H9 (cell line): ENCODE measurements around the gene TRIM37. TPM values are rescaled to one million over a fixed set of nuclear protein-coding genes. Genes with fewer than 3 reads are reported as not detected.
A peak's percentile ranks its signal among the peaks of the same experiment; 100 is the strongest.

Experiments used
- DNase-seq: peaks from one replicate; pipeline ENCODE4 v3.0.0-alpha.2; 2017
- H2AFZ ChIP-seq: one replicate; pipeline ENCODE4 v1.6.1; 2013; ENCODE audit warnings: mild to moderate bottlenecking, low read length, control low read depth, moderate library complexity
- H2AK5ac ChIP-seq: 2 replicates; pipeline ENCODE4 v1.6.1; 2013; ENCODE audit warnings: low read length, control low read depth, mixed read lengths; ENCODE audit not compliant: insufficient read length
- H2BK120ac ChIP-seq: one replicate; pipeline ENCODE4 v1.6.1; 2013; ENCODE audit warnings: low read depth, mild to moderate bottlenecking, low read length, control low read depth, inconsistent platforms; ENCODE audit not compliant: poor library complexity, severe bottlenecking
- H2BK12ac ChIP-seq: 2 replicates; pipeline ENCODE4 v1.6.1; 2013; ENCODE audit warnings: low read length, control low read depth, mixed read lengths, low read depth; ENCODE audit not compliant: insufficient read length
- H2BK15ac ChIP-seq: 2 replicates; pipeline ENCODE4 v1.6.1; 2013; ENCODE audit warnings: low read depth, low read length, control low read depth
- H2BK20ac ChIP-seq: one replicate; pipeline ENCODE4 v1.6.1; 2013; ENCODE audit warnings: low read depth, mild to moderate bottlenecking, low read length, control low read depth, inconsistent platforms; ENCODE audit not compliant: poor library complexity, severe bottlenecking
- H2BK5ac ChIP-seq: 2 replicates; pipeline ENCODE4 v1.6.1; 2013; ENCODE audit warnings: low read length, control low read depth, mixed read lengths; ENCODE audit not compliant: insufficient read length
- H3K14ac ChIP-seq: 2 replicates; pipeline ENCODE4 v1.6.1; 2013; ENCODE audit warnings: low read length, control low read depth; ENCODE audit not compliant: insufficient read depth
- H3K18ac ChIP-seq: 2 replicates; pipeline ENCODE4 v1.6.1; 2013; ENCODE audit warnings: low read depth, mild to moderate bottlenecking, mixed read lengths, low read length, control low read depth; ENCODE audit not compliant: insufficient read length
- H3K23ac ChIP-seq: 2 replicates; pipeline ENCODE4 v1.6.1; 2013; ENCODE audit warnings: low read length, control low read depth, mixed read lengths, low read depth; ENCODE audit not compliant: insufficient read length
- H3K23me2 ChIP-seq: 2 replicates; pipeline ENCODE4 v1.6.1; 2013; ENCODE audit warnings: low read depth, mild to moderate bottlenecking, mixed read lengths, low read length, control low read depth; ENCODE audit not compliant: insufficient read length, poor library complexity, severe bottlenecking
- H3K27ac ChIP-seq: 2 replicates; pipeline ENCODE4 v1.5.1; 2013; ENCODE audit warnings: low read length, control low read depth, mixed read lengths, low read depth; ENCODE audit not compliant: insufficient read length
- H3K27me3 ChIP-seq: 2 replicates; pipeline ENCODE4 v1.6.1; 2013; ENCODE audit warnings: low read length, control low read depth, inconsistent platforms; ENCODE audit not compliant: insufficient read depth
- H3K4ac ChIP-seq: 2 replicates; pipeline ENCODE4 v1.6.1; 2013; ENCODE audit warnings: low read depth, mild to moderate bottlenecking, control low read depth, inconsistent platforms, low read length, moderate library complexity
- H3K4me1 ChIP-seq: 2 replicates; pipeline ENCODE4 v1.6.1; 2013; ENCODE audit warnings: low read length, control low read depth, inconsistent platforms; ENCODE audit not compliant: insufficient read depth
- H3K4me2 ChIP-seq: 2 replicates; pipeline ENCODE4 v1.6.1; 2013; ENCODE audit warnings: low read length, control low read depth, mixed read lengths; ENCODE audit not compliant: insufficient read length, insufficient read depth
- H3K56ac ChIP-seq: 2 replicates; pipeline ENCODE4 v1.6.1; 2013; ENCODE audit warnings: low read depth, mild to moderate bottlenecking, mixed read lengths, low read length, control low read depth; ENCODE audit not compliant: insufficient read length
- H3K79me1 ChIP-seq: 2 replicates; pipeline ENCODE4 v1.6.1; 2013; ENCODE audit warnings: low read depth, mild to moderate bottlenecking, moderate library complexity, low read length, control low read depth, inconsistent platforms; ENCODE audit not compliant: insufficient read depth, poor library complexity, severe bottlenecking
- H3K79me2 ChIP-seq: 2 replicates; pipeline ENCODE4 v1.6.1; 2013; ENCODE audit warnings: low read length, control low read depth, inconsistent platforms; ENCODE audit not compliant: insufficient read depth
- H3K9ac ChIP-seq: 2 replicates; pipeline ENCODE4 v1.6.1; 2013; ENCODE audit warnings: low read length, control low read depth, mixed read lengths; ENCODE audit not compliant: insufficient read length; ENCODE audit errors: extremely low read depth
- H3K9me3 ChIP-seq: one replicate; pipeline ENCODE4 v1.6.1; 2013; ENCODE audit warnings: low read depth, low read length, inconsistent platforms; ENCODE audit not compliant: control insufficient read depth
- H3T11ph ChIP-seq: one replicate; pipeline ENCODE4 v1.6.1; 2013; ENCODE audit warnings: mild to moderate bottlenecking, low read length, control low read depth, inconsistent platforms
- H4K20me1 ChIP-seq: one replicate; pipeline ENCODE4 v1.6.1; 2013; ENCODE audit not compliant: control insufficient read depth, insufficient read length, insufficient read depth
- H4K5ac ChIP-seq: 2 replicates; pipeline ENCODE4 v1.6.1; 2013; ENCODE audit warnings: low read depth, mild to moderate bottlenecking, mixed read lengths, low read length, control low read depth; ENCODE audit not compliant: insufficient read length
- H4K8ac ChIP-seq: replicated peaks from 2 replicates; pipeline ENCODE4 v1.6.1; 2013; ENCODE audit warnings: low read length, control low read depth, mixed read lengths, low read depth; ENCODE audit not compliant: insufficient read length
- H4K91ac ChIP-seq: 2 replicates; pipeline ENCODE4 v1.6.1; 2013; ENCODE audit warnings: low read depth, mild to moderate bottlenecking, moderate library complexity, mixed read lengths, low read length, control low read depth; ENCODE audit not compliant: insufficient read length
- H3K27ac Mint-ChIP-seq, 3 experiments: 2 replicates in 2 of 3; 3 replicates in 1 of 3; pipeline ENCODE4 v1.8.0; 2020 to 2021; ENCODE audit warnings: mixed read lengths in 3 of 3, mild to moderate bottlenecking in 1 of 3, moderate library complexity in 1 of 3
- H3K27me3 Mint-ChIP-seq: 2 replicates; pipeline ENCODE4 v1.8.0; 2021; ENCODE audit warnings: low read depth, mild to moderate bottlenecking, moderate library complexity, mixed read lengths
- H3K36me3 Mint-ChIP-seq, 3 experiments: 2 replicates in 2 of 3; 3 replicates in 1 of 3; pipeline ENCODE4 v1.8.0; 2020 to 2021; ENCODE audit warnings: low read depth in 3 of 3, mixed read lengths in 3 of 3; ENCODE audit not compliant: insufficient read depth in 1 of 3
- H3K4me1 Mint-ChIP-seq, 2 experiments: 2 replicates each; pipeline ENCODE4 v1.8.0; 2020; ENCODE audit warnings: mixed read lengths in 2 of 2
- H3K4me3 Mint-ChIP-seq, 2 experiments: 2 replicates in 1 of 2; 3 replicates in 1 of 2; pipeline ENCODE4 v1.8.0; 2020 to 2021; ENCODE audit warnings: mild to moderate bottlenecking in 2 of 2, mixed read lengths in 2 of 2, moderate library complexity in 1 of 2
- H3K9me3 Mint-ChIP-seq, 2 experiments: 2 replicates in 1 of 2; 3 replicates in 1 of 2; pipeline ENCODE4 v1.8.0; 2020; ENCODE audit warnings: mild to moderate bottlenecking in 2 of 2, mixed read lengths in 2 of 2, moderate library complexity in 1 of 2
- CTCF ChIP-seq: fragments of 200-600 bp; sonication (generic); conservative IDR thresholded peaks from 3 replicates; pipeline ENCODE4 v1.8.0; 2021; ENCODE audit warnings: antibody characterized with exemption, mild to moderate bottlenecking
- WGBS: extraction: QIAGEN DNeasy Blood & Tissue Kit; methylation state at CpG from one replicate; pipeline ENCODE4 v1.1.7; 2013; ENCODE audit warnings: missing lambda C conversion rate, low lambda C conversion rate, mixed read lengths; ENCODE audit not compliant: insufficient read length; ENCODE audit errors: extremely low coverage; 5-methylcytosine and 5-hydroxymethylcytosine counted together
- total RNA-seq: library from RNA; stranded (reverse); gene quantifications from 2 replicates; pipeline ENCODE4 v1.2.1, GENCODE V29; 2021

Gene TRIM37
- total RNA-seq, 1 experiment from 2014 or later = 52.1 TPM

- Histone ChIP-seq H3K27me3 (no peaks in the 10 kb centered on the region), H3T11ph (no peak overlapping the region), H3K9me3 (no peaks in the 10 kb centered on the region), H2AFZ (no peak overlapping the region), H3K4me1 (peaks cover 5% of the 10 kb centered on the region; the same call in 1 of the 2 replicates), H4K8ac (no peak overlapping the region), H2BK15ac (no peak overlapping the region), H3K18ac (no peak overlapping the region), H3K9ac (no peak overlapping the region), H3K27ac (no peak overlapping the region), H4K91ac (no peak overlapping the region), H4K20me1 (no peaks in the 10 kb centered on the region), H2AK5ac (no peak overlapping the region), H2BK12ac (no peak overlapping the region), H2BK5ac (no peak overlapping the region), H2BK20ac (no peak overlapping the region), H3K4ac (no peak overlapping the region), H3K79me2 (no peaks in the 10 kb centered on the region), H4K5ac (no peak overlapping the region), H3K23me2 (no peaks in the 10 kb centered on the region), H3K14ac (no peak overlapping the region), H3K79me1 (no peaks in the 10 kb centered on the region), H3K23ac (no peak overlapping the region), H3K4me2 (no peak overlapping the region), H2BK120ac (no peak overlapping the region), H3K56ac (no peak overlapping the region)
- Mint-ChIP-seq H3K27ac (peak overlapping the region in 1 of 3 experiments; percentile 95; a peak in 2 of 7 replicates), H3K4me3 (no peak overlapping the region), H3K36me3 (no peaks in the 10 kb centered on the region), H3K9me3 (no peaks in the 10 kb centered on the region), H3K27me3 (0 out of 2 replicates have a peak, but pooled peaks cover 1% of the 10 kb centered on the region), H3K4me1 (peaks cover 28 to 39% of the 10 kb centered on the region in 2 experiments)
- no CpG with 5 or more reads among the region's 3 CpGs for WGBS
- DNase-seq = no peak
- TF ChIP-seq CTCF = no peak
Observed at GRCh38 chr17:58966208-58966607, 140.5 kb downstream of the TRIM37 start.
